Stimulated activated CD4-positive, alpha-beta T cell treated with anti-CD3 and anti-CD28 coated beads, Interleukin-4, amount 100 ng/mL, for 4 hours (primary cell): ENCODE data around the gene BRD7.
"Not testable (repeated sequence)": the region's sequence is repeated elsewhere in the genome, so short reads cannot be mapped to it uniquely, and the experiment has no call there.

ENCODE experiments used
- DNase-seq, 2 experiments: peaks; one replicate each; pipeline ENCODE4 v3.0.0-alpha.2; 2020

Gene BRD7

DNA sequence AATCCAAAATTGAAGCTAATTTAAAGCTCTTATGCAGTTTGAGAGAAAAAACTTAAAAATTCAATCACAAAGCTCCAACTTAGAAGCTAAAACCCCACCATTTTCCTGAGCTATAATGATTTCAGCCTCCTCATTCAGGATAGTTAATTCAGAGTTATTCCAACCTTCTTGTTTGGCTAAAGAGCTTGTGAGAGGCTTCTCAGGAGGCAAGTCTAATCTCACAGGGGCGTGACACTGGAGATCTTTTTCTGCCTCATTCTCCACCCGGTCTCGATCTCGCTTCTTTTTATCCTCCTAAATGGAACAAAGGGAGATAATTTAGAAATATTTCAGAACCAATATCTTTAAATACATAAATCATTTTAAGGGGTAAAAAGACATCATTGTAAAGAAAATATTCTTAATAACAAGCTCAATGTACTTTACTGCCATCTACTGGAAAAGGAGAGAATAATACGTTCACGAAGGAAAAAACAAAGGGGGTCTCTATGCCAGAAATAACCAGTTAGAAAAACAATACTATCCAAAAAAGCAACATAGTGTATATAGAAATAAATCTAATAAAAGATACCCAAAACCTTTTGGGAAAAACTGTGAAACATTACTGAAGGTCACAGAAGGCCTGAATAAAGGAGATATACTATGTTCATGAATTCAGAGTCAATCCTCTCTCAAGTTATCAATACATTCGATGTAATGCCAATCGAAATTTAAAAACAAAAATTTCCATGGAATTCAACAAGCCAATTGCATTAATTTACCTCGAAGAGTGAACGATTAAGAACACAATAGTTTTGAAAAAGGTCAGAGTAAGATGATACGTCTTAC, 13.9 kb downstream of the BRD7 start:
- no peak for DNase-seq

DNA sequence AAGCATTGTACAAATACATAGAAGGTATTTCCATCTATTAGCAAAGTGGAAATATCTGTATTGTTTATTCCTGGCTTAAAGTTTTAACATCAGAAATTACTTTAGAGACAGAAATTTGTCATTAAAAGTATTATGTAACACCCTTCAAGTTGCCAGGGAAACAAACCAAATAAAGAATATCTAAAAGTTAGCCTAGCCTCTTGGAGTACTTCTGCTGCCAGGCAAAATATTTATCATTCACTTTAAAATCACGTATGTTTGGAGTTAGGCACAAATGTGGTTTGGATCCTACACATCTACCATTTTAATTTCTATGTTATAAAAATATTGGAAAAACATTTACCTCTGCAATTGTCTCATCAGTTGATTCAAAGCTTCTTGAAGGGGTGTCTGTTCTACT, 14.7 kb downstream of the BRD7 start:
- DNase-seq: no peak

GRCh38 chr16:50351952-50352351, 16.8 kb downstream of the BRD7 start:
- DNase-seq: no peak

DNA sequence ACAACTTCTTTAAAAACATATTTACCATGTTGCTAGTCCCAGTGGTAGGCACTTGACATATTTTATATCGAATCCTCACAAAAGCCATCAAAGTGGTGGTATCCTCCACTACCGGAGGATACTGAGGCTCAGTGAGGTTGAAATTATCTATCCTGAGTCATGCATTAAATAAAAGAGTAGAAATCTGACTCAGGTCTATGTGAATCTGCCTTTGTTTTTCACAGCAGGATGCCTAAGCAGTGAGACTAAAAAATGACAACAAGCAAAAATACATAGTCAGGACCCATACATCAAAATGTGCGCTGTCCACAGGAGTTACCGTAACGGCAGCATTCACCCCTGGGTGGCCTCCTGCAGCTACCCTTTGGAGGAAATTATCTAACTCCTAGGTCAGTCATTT, 17.7 kb downstream of the BRD7 start:
- DNase-seq: no peak

DNA sequence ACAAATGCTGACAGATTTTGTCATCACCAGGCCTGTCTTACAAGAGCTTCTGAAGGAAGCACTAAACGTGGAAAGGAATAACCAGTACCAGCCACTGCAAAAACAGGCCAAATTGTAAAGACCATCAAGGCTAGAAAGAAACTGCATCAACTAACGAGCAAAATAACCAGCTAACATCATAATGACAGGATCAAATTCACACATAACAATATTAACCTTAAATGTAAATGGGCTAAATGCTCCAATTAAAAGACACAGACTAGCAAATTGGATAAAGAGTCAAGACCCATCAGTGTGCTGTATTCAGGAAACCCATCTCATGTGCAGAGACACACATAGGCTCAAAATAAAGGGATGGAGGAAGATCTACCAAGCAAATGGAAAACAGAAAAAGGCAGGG, 23.6 kb downstream of the BRD7 start:
- not testable (repeated sequence) for DNase-seq

DNA sequence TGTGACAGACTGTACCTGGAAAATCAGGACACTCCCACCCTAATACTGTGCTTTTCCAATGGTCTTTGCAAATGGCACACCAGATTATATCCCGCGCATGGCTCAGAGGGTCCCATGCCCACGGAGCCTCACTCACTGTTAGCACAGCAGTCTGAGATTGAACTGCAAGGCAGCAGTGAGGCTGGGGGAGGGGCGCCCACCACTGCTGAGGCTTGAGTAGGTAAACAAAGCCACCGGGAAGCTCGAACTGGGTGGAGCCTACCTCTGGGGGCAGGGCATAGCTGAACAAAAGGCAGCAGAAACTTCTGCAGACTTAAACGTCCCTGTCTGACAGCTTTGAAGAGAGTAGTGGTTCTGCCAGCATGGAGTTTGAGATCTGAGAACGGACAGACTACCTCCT, 25.2 kb downstream of the BRD7 start:
- DNase-seq: not testable (repeated sequence)

GRCh38 chr16:50340578-50340977, 28.2 kb downstream of the BRD7 start:
- DNase-seq: no peak

GRCh38 chr16:50338371-50339231, 30.2 kb downstream of the BRD7 start:
- no peak for DNase-seq

- no peak for DNase-seq
These were observed 31.9 kb downstream of the BRD7 start for GRCh38 chr16:50336884-50337283.

DNA sequence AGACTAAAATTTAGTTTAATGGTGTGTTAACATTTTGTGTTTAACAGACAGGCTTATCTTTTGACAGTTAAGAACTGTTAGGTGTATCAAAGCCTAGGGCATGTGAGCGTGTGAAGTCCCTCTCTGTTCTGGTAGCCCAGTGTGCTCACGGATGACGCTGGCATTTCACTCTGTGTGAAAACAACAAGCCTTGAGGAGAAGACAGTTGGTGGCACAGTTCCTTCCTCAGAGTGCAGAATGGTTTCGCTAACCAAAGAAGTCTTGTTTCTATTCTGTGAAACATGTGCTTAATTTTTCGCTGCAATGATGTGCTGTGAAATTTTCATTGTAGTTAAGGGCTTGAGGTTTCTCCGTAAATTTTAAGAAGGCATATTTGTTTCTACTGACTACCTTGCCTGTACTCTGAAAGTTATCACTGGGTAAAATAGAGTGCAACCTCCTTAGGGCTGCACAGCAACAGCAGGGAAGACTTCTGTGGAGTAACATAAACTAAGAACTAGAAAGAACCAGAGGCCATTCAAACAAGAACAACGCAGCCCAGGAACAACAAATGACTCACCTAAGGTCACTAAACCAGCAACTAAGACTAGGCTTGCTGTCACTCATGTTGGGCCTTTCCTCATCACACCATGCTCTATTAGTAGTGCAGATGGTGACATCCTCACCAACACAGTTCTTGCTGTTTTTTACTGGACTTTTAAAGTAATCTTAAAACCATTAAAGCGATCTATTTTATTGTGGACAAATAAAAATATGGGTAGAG, 33.4 kb downstream of the BRD7 start:
- DNase-seq: no peak

DNA sequence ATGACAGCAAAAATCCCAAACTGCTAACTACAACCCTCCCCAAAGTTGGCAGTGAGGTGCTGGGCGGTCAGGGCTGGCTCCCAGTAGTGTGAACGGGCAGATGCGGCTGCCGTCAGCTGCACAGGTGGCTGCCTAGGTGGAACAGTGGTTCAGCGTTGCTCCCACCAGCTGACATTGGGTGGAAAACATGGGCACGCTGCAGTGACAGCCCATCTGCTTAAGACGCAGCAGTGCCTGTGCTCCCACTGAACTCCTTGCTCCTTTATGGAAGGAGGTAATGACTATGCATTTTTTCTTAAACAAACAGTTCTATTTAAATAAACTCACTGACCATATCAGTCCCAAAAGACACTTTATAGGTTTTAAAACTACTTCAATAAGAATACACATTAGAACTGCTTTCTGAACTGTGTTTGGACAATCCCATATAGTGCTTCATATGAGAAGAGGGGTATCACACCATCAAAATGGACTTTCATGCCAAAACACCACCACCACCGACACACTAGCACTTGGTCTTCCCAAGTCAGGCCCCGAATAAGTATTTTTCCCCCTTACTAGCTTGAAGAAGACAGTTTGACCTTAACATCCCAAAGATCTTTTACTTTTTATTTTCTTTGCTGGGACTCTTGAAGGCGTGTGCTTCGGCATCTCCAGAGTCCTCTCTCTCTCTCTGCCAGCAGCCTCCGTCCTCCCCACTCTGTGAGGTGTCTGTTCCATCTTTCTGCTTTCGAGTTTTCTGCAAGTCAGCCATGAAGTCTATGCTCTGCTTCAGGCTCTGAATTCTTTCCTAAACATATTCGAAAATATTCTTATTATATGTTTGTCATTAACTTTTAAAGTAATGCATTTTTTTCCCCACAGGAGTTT, 34.4 kb downstream of the BRD7 start:
- DNase-seq: no peak

DNA sequence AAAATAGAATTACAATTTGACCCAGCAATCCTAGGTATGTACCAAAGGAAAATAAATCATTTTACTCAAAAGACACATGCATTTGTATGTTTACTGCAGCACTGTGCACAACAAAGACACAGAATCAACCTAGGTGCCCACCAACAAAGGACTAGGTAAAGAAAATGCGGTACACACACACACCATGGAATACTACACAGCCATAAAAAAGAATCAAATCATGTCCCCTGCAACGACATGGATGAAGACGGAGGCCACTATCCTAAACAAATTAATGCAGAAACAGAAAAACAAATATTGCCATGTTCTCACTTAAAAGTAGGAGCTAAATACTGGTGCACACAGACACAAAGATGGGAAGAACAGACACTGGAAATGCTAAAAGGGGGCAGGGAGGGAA, 36.2 kb downstream of the BRD7 start:
- no peak for DNase-seq

DNA sequence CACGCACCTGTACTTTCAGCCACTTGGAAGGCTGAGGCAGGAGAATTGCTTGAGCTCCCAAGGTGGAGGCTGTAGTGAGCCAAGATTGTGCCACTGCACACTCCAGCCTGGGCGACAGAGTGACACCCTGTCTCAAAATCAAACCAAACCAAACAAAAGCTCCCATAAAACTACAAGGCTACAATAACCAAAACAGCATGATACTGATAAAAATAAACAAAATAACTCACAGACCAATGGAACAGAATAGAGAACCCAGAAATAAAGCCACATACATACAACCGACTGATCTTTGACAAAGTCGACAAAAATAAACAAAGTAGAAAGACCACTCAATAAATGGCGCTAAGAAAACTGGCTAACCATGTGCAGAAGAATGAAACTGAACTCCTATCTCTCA, 37.2 kb downstream of the BRD7 start:
- no peak for DNase-seq

DNA sequence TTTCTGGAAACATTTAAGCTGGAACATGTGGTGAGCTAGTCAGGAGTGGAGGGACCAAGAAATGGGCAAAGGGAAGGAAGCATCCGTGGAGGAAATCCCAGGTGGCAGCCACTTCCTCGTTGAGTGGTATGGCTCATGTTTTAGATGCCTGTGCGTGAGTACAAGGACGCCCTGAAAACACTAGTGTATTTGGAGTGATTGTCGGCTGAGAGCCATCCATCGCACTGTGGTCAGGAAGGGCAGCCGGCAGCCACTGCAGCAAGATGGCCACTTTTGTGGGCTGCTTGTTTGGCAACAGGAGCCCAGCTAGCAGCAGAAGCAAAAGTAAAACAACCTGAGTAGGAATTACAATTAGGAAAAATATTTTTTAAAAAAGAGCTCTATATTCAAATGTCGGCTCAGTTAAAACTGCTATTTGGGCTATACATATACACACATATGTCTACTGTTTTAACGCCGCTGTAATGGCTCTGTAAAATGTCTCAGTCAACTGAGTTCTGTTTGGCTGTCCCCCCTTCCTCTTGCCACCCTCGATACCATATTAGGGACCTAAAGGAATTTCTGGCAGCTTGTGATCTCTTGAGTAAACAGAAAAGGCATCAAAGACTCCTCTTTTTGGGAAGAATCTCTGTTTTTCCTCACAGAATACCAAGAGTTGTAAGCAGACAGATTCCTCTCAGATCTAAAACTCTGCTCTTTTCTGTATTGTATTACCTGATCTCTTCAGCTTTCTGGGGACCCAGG, 39.2 kb downstream of the BRD7 start:
- DNase-seq: no peak

- peak; percentile 34 to 40 for DNase-seq
These were observed 41.8 kb downstream of the BRD7 start for GRCh38 chr16:50326835-50327465.

DNA sequence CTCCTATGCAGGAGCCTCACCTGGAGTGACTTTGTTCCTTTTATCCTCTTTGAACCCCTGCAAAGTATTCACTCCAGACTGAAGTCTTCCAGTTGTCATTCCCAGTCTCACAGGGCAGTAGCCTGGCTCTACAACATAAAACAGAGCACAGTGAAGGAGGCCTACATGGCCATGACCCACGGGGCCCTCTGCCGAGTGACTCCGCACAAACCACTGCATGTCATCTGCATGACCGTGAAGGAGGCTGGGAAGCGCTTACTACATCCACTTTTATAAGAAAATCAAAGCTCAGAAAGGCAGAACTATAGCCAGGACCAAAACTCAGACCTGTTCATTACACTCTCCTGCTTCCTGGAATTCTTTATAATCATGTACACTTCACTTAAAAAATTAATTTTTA, 42.5 kb downstream of the BRD7 start:
- DNase-seq: no peak

- no peak for DNase-seq
These were observed 44.4 kb downstream of the BRD7 start for GRCh38 chr16:50324345-50324744.

- DNase-seq: no peak
These were observed 45.3 kb downstream of the BRD7 start for GRCh38 chr16:50323335-50324011.

- no peak for DNase-seq
These were observed 46.5 kb downstream of the BRD7 start for GRCh38 chr16:50322333-50322732.

DNA sequence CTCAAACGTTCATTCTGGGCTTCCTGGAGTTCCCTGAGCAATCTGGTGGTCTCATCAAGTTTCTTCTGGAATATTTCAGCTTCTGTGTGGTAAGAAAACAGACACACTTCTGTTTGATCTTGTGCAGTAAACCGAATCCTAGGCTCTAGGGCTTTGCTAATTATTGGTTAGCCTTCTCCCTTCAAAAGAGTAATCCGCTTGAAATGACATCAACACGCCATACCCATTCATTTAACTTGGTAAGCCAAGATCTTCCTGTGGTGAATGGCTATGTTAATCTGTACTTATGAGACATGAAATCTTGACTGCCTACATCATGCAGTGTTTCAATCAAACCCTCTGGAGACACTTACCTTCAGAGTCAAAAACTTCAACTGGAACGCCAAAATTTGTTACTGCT, 48.5 kb downstream of the BRD7 start:
- DNase-seq: no peak
